HCT116 (cell line): ENCODE measurements around the gene RNF4. TPM values are rescaled to one million over a fixed set of nuclear protein-coding genes. Genes with fewer than 3 reads are reported as not detected.

ENCODE experiments used
- ATAC-seq: fragments of 200-7000 bp; cut with Tn5 transposase; 2 replicates; pipeline ENCODE4 v1.9.1; 2020; ENCODE audit warnings: mild to moderate bottlenecking, moderate library complexity
- BruUV-seq: library from RNA; stranded (reverse); fragments of 400-500 nt; replicated peaks from 2 replicates; lab custom pipeline; 2021; lab: Mats Ljungman, UMichigan
- CTCF ChIA-PET: fragments of 300-600 bp; sonication (Branson Sonifier 250); formaldehyde crosslinking; loops from one replicate; lab custom pipeline; 2021; ENCODE audit warnings: antibody characterized with exemption; lab: Charles Lee
- POLR2A ChIA-PET: fragments of 300-600, 350-600 bp; sonication (Branson Sonifier 250); formaldehyde crosslinking; loops from one replicate; lab custom pipeline; 2021; ENCODE audit warnings: antibody characterized with exemption; lab: Charles Lee
- RAD21 ChIA-PET, 2 experiments: fragments of 300-600 bp; sonication (Branson Sonifier 250); formaldehyde crosslinking; loops; one replicate each; lab custom pipeline; 2023; ENCODE audit warnings: low total read pairs in 2 of 2; ENCODE audit not compliant: uncharacterized antibody in 2 of 2, unreplicated experiment in 2 of 2, low non-redundant PET in 1 of 2; lab: Charles Lee
- DNase-seq: peaks from one replicate; pipeline ENCODE4 v3.0.0-alpha.2; 2010; ENCODE audit warnings: low read depth, low spot score
- H2AFZ ChIP-seq: fragments of 200-600 bp; shearing (Covaris generic), sonication (generic); 2 replicates; pipeline ENCODE4 v1.6.1; 2017; ENCODE audit warnings: low read depth, mixed run types, mixed read lengths, antibody characterized with exemption, low read length; ENCODE audit not compliant: poor library complexity, severe bottlenecking
- H3K27ac ChIP-seq: 2 replicates; pipeline ENCODE4 v1.5.1; 2012; ENCODE audit warnings: low read depth, low read length
- H3K27me3 ChIP-seq: fragments of 200-600 bp; sonication (generic); 2 replicates; pipeline ENCODE4 v1.6.1; 2016; ENCODE audit warnings: mixed run types, low read length, mixed read lengths; ENCODE audit not compliant: insufficient read depth
- H3K36me3 ChIP-seq, 2 experiments: fragments of 200-500 bp in 1 of 2; fragments of 200-600 bp in 1 of 2; sonication (Bioruptor generic) in 1 of 2; sonication (generic) in 1 of 2; 2 replicates each; pipeline versions ENCODE4 v1.5.1 to v1.6.1; 2014 to 2016; ENCODE audit warnings: low read length in 2 of 2, inconsistent platforms in 1 of 2, mixed read lengths in 1 of 2, mixed run types in 1 of 2; ENCODE audit not compliant: insufficient read depth in 2 of 2, control insufficient read depth in 1 of 2
- H3K4me1 ChIP-seq, 2 experiments: fragments of 200-600 bp in 1 of 2; sonication (generic) in 1 of 2; 2 replicates each; pipeline versions ENCODE4 v1.5.1 to v1.6.1; 2012 to 2017; ENCODE audit warnings: low read length in 2 of 2, inconsistent platforms in 1 of 2, mild to moderate bottlenecking in 1 of 2, mixed read lengths in 1 of 2, mixed run types in 1 of 2, moderate library complexity in 1 of 2; ENCODE audit not compliant: insufficient read depth in 2 of 2, control insufficient read depth in 1 of 2
- H3K4me2 ChIP-seq: fragments of 200-600 bp; sonication (generic); 2 replicates; pipeline ENCODE4 v1.6.1; 2017; ENCODE audit warnings: mixed run types, low read length, mixed read lengths
- H3K4me3 ChIP-seq, 2 experiments: fragments of 200-600 bp in 1 of 2; sonication (generic) in 1 of 2; replicated peaks in 1 of 2; 2 replicates each; pipeline ENCODE4 v1.5.1; 2011 to 2016; ENCODE audit warnings: low read length in 2 of 2, control low read depth in 1 of 2, low read depth in 1 of 2, mild to moderate bottlenecking in 1 of 2, mixed read lengths in 1 of 2, mixed run types in 1 of 2
- H3K79me2 ChIP-seq: fragments of 200-600 bp; sonication (generic); 2 replicates; pipeline ENCODE4 v1.6.1; 2017; ENCODE audit warnings: mild to moderate bottlenecking, mixed run types, low read length, moderate library complexity, mixed read lengths; ENCODE audit not compliant: insufficient read depth
- H3K9ac ChIP-seq: fragments of 200-600 bp; sonication (generic); 2 replicates; pipeline ENCODE4 v1.6.1; 2016; ENCODE audit warnings: low read length, mixed read lengths
- H3K9me2 ChIP-seq: fragments of 200-600 bp; sonication (generic), shearing (Covaris generic); 2 replicates; pipeline ENCODE4 v1.6.1; 2017; ENCODE audit warnings: mixed run types, mild to moderate bottlenecking, moderate library complexity; ENCODE audit not compliant: insufficient read depth
- H3K9me3 ChIP-seq, 2 experiments: fragments of 200-500 bp in 1 of 2; fragments of 200-600 bp in 1 of 2; sonication (Bioruptor generic) in 1 of 2; sonication (generic) in 1 of 2; 2 replicates each; pipeline ENCODE4 v1.6.1; 2014 to 2017; ENCODE audit warnings: low read length in 2 of 2, mixed read lengths in 2 of 2, inconsistent platforms in 1 of 2, low read depth in 1 of 2, mild to moderate bottlenecking in 1 of 2, mixed run types in 1 of 2, moderate library complexity in 1 of 2; ENCODE audit not compliant: control insufficient read depth in 1 of 2, insufficient read depth in 1 of 2
- H4K20me1 ChIP-seq: fragments of 200-600 bp; sonication (generic), shearing (Covaris generic); 2 replicates; pipeline ENCODE4 v1.6.1; 2017; ENCODE audit warnings: mixed run types, mild to moderate bottlenecking, moderate library complexity; ENCODE audit not compliant: insufficient read depth
- CEBPB ChIP-seq: IDR thresholded peaks from 2 replicates; pipeline ENCODE4 v1.6.1; 2012; ENCODE audit warnings: low read depth
- CTCF ChIP-seq, 3 experiments: fragments of 200-600 bp in 1 of 3; sonication (generic) in 1 of 3; IDR thresholded peaks in 2 of 3; conservative IDR thresholded peaks in 1 of 3; 2 replicates each; pipeline ENCODE4 v1.5.1; 2012 to 2017; ENCODE audit warnings: low read depth in 2 of 3, low read length in 2 of 3, antibody characterized with exemption in 1 of 3, borderline replicate concordance in 1 of 3, control low read depth in 1 of 3, mild to moderate bottlenecking in 1 of 3, mixed read lengths in 1 of 3, mixed run types in 1 of 3, moderate library complexity in 1 of 3; ENCODE audit not compliant: insufficient read depth in 1 of 3
- EGR1 ChIP-seq: IDR thresholded peaks from 2 replicates; pipeline ENCODE4 v1.6.1; 2012; ENCODE audit warnings: low read depth
- EZH2 ChIP-seq: fragments of 200-600 bp; sonication (generic); IDR thresholded peaks from 2 replicates; pipeline ENCODE4 v1.6.1; 2017; ENCODE audit warnings: antibody characterized with exemption, mixed run types
- POLR2A ChIP-seq: IDR thresholded peaks from 2 replicates; pipeline ENCODE4 v1.7.0; 2011; ENCODE audit warnings: borderline replicate concordance; ENCODE audit not compliant: insufficient read depth, insufficient read length; ENCODE audit errors: extremely low read depth
- POLR2AphosphoS5 ChIP-seq: IDR thresholded peaks from 2 replicates; pipeline ENCODE4 v1.6.1; 2011; ENCODE audit warnings: mild to moderate bottlenecking, low read depth, low read length, moderate library complexity
- RAD21 ChIP-seq: IDR thresholded peaks from 2 replicates; pipeline ENCODE4 v1.6.1; 2012; ENCODE audit warnings: low read depth, mild to moderate bottlenecking
- SIN3A ChIP-seq: IDR thresholded peaks from 2 replicates; pipeline ENCODE4 v1.6.1; 2012; ENCODE audit warnings: low read depth
- SRF ChIP-seq: IDR thresholded peaks from 2 replicates; pipeline ENCODE4 v1.6.1; 2012; ENCODE audit warnings: low read depth
- TCF7L2 ChIP-seq: IDR thresholded peaks from 2 replicates; pipeline ENCODE4 v1.7.0; 2011; ENCODE audit warnings: borderline replicate concordance, inconsistent platforms; ENCODE audit not compliant: insufficient read depth, insufficient read length; ENCODE audit errors: extremely low read depth
- intact Hi-C: fragments of 100-400 bp; cut with micrococcal nuclease; formaldehyde crosslinking; loops from 2 replicates; pipeline ENCODE4 v1.10.0; 2022
- total RNA-seq: library from RNA; stranded (reverse); gene quantifications from one replicate; pipeline ENCODE4 v1.2.1, GENCODE V29; 2021; ENCODE audit not compliant: unreplicated experiment
- TF ChIP-seq, protein P1 (sequence below): IDR thresholded peaks from 2 replicates; pipeline ENCODE4 v1.6.1; 2011; ENCODE audit warnings: mild to moderate bottlenecking, low read length, moderate library complexity; ENCODE audit not compliant: insufficient replicate concordance; ENCODE audit errors: extremely low read depth
- TF ChIP-seq, protein P2 (sequence below): IDR thresholded peaks from 2 replicates; pipeline ENCODE4 v1.6.1; 2012

Gene RNF4
- total RNA-seq, 1 experiment from 2014 or later = 62.3 TPM

- Histone ChIP-seq H2AFZ (no peak overlapping the region), H3K27ac (no peak overlapping the region), H3K4me1 (no peaks in the 10 kb centered on the region), H3K36me3 (no peaks in the 10 kb centered on the region), H3K27me3 (no peaks in the 10 kb centered on the region), H4K20me1 (0 out of 2 replicates have a peak, but pooled peaks cover 3% of the 10 kb centered on the region), H3K9ac (no peak overlapping the region), H3K9me2 (no peaks in the 10 kb centered on the region), H3K4me2 (no peak overlapping the region), H3K79me2 (peaks cover 94% of the 10 kb centered on the region), H3K4me3 (no peak overlapping the region), H3K9me3 (no peaks in the 10 kb centered on the region)
- no peak for ATAC-seq
- no TSS peak for BruUV-seq
- CTCF ChIA-PET = no interaction called here
- TF ChIP-seq EGR1 (no peak), SRF (no peak), EZH2 (no peak), RAD21 (no peak), SIN3A (no peak), POLR2A (no peak), POLR2AphosphoS5 (no peak), CTCF (IDR thresholded peaks at IDR 0.05 in 2 of 3, conservative IDR thresholded peaks at IDR 0.05 in 1 of 3; ENCODE audit: borderline replicate concordance in 1 of 3, insufficient read depth in 1 of 3, low read depth in 2 of 3, low read length in 2 of 3) (no peak), TCF7L2 (no peak), CEBPB (no peak)
- TF ChIP-seq, protein P1, sequence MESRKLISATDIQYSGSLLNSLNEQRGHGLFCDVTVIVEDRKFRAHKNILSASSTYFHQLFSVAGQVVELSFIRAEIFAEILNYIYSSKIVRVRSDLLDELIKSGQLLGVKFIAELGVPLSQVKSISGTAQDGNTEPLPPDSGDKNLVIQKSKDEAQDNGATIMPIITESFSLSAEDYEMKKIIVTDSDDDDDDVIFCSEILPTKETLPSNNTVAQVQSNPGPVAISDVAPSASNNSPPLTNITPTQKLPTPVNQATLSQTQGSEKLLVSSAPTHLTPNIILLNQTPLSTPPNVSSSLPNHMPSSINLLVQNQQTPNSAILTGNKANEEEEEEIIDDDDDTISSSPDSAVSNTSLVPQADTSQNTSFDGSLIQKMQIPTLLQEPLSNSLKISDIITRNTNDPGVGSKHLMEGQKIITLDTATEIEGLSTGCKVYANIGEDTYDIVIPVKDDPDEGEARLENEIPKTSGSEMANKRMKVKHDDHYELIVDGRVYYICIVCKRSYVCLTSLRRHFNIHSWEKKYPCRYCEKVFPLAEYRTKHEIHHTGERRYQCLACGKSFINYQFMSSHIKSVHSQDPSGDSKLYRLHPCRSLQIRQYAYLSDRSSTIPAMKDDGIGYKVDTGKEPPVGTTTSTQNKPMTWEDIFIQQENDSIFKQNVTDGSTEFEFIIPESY = no peak
- TF ChIP-seq, protein P2, sequence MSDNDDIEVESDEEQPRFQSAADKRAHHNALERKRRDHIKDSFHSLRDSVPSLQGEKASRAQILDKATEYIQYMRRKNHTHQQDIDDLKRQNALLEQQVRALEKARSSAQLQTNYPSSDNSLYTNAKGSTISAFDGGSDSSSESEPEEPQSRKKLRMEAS = no peak
- no peak for DNase-seq
- RAD21 ChIA-PET = no interaction called here
- intact Hi-C loops = no loop called here
- POLR2A ChIA-PET = no interaction called here
Observed at GRCh38 chr4:2545321-2546013, 76.6 kb downstream of the RNF4 start.
